H9 (cell line): ENCODE data around the gene SCN7A. TPM values are rescaled to one million over a fixed set of nuclear protein-coding genes. Genes with fewer than 3 reads are reported as not detected.

Source experiments
- DNase-seq: peaks from one replicate; pipeline ENCODE4 v3.0.0-alpha.2; 2017
- H2AFZ ChIP-seq: one replicate; pipeline ENCODE4 v1.6.1; 2013; ENCODE audit warnings: mild to moderate bottlenecking, low read length, control low read depth, moderate library complexity
- H2AK5ac ChIP-seq: 2 replicates; pipeline ENCODE4 v1.6.1; 2013; ENCODE audit warnings: low read length, control low read depth, mixed read lengths; ENCODE audit not compliant: insufficient read length
- H2BK120ac ChIP-seq: one replicate; pipeline ENCODE4 v1.6.1; 2013; ENCODE audit warnings: low read depth, mild to moderate bottlenecking, low read length, control low read depth, inconsistent platforms; ENCODE audit not compliant: poor library complexity, severe bottlenecking
- H2BK12ac ChIP-seq: 2 replicates; pipeline ENCODE4 v1.6.1; 2013; ENCODE audit warnings: low read length, control low read depth, mixed read lengths, low read depth; ENCODE audit not compliant: insufficient read length
- H2BK15ac ChIP-seq: 2 replicates; pipeline ENCODE4 v1.6.1; 2013; ENCODE audit warnings: low read depth, low read length, control low read depth
- H2BK20ac ChIP-seq: one replicate; pipeline ENCODE4 v1.6.1; 2013; ENCODE audit warnings: low read depth, mild to moderate bottlenecking, low read length, control low read depth, inconsistent platforms; ENCODE audit not compliant: poor library complexity, severe bottlenecking
- H2BK5ac ChIP-seq: 2 replicates; pipeline ENCODE4 v1.6.1; 2013; ENCODE audit warnings: low read length, control low read depth, mixed read lengths; ENCODE audit not compliant: insufficient read length
- H3K14ac ChIP-seq: 2 replicates; pipeline ENCODE4 v1.6.1; 2013; ENCODE audit warnings: low read length, control low read depth; ENCODE audit not compliant: insufficient read depth
- H3K18ac ChIP-seq: 2 replicates; pipeline ENCODE4 v1.6.1; 2013; ENCODE audit warnings: low read depth, mild to moderate bottlenecking, mixed read lengths, low read length, control low read depth; ENCODE audit not compliant: insufficient read length
- H3K23ac ChIP-seq: 2 replicates; pipeline ENCODE4 v1.6.1; 2013; ENCODE audit warnings: low read length, control low read depth, mixed read lengths, low read depth; ENCODE audit not compliant: insufficient read length
- H3K23me2 ChIP-seq: 2 replicates; pipeline ENCODE4 v1.6.1; 2013; ENCODE audit warnings: low read depth, mild to moderate bottlenecking, mixed read lengths, low read length, control low read depth; ENCODE audit not compliant: insufficient read length, poor library complexity, severe bottlenecking
- H3K27ac ChIP-seq: 2 replicates; pipeline ENCODE4 v1.5.1; 2013; ENCODE audit warnings: low read length, control low read depth, mixed read lengths, low read depth; ENCODE audit not compliant: insufficient read length
- H3K27me3 ChIP-seq: 2 replicates; pipeline ENCODE4 v1.6.1; 2013; ENCODE audit warnings: low read length, control low read depth, inconsistent platforms; ENCODE audit not compliant: insufficient read depth
- H3K4ac ChIP-seq: 2 replicates; pipeline ENCODE4 v1.6.1; 2013; ENCODE audit warnings: low read depth, mild to moderate bottlenecking, control low read depth, inconsistent platforms, low read length, moderate library complexity
- H3K4me1 ChIP-seq: 2 replicates; pipeline ENCODE4 v1.6.1; 2013; ENCODE audit warnings: low read length, control low read depth, inconsistent platforms; ENCODE audit not compliant: insufficient read depth
- H3K4me2 ChIP-seq: 2 replicates; pipeline ENCODE4 v1.6.1; 2013; ENCODE audit warnings: low read length, control low read depth, mixed read lengths; ENCODE audit not compliant: insufficient read length, insufficient read depth
- H3K56ac ChIP-seq: 2 replicates; pipeline ENCODE4 v1.6.1; 2013; ENCODE audit warnings: low read depth, mild to moderate bottlenecking, mixed read lengths, low read length, control low read depth; ENCODE audit not compliant: insufficient read length
- H3K79me1 ChIP-seq: 2 replicates; pipeline ENCODE4 v1.6.1; 2013; ENCODE audit warnings: low read depth, mild to moderate bottlenecking, moderate library complexity, low read length, control low read depth, inconsistent platforms; ENCODE audit not compliant: insufficient read depth, poor library complexity, severe bottlenecking
- H3K79me2 ChIP-seq: 2 replicates; pipeline ENCODE4 v1.6.1; 2013; ENCODE audit warnings: low read length, control low read depth, inconsistent platforms; ENCODE audit not compliant: insufficient read depth
- H3K9ac ChIP-seq: 2 replicates; pipeline ENCODE4 v1.6.1; 2013; ENCODE audit warnings: low read length, control low read depth, mixed read lengths; ENCODE audit not compliant: insufficient read length; ENCODE audit errors: extremely low read depth
- H3K9me3 ChIP-seq: one replicate; pipeline ENCODE4 v1.6.1; 2013; ENCODE audit warnings: low read depth, low read length, inconsistent platforms; ENCODE audit not compliant: control insufficient read depth
- H3T11ph ChIP-seq: one replicate; pipeline ENCODE4 v1.6.1; 2013; ENCODE audit warnings: mild to moderate bottlenecking, low read length, control low read depth, inconsistent platforms
- H4K20me1 ChIP-seq: one replicate; pipeline ENCODE4 v1.6.1; 2013; ENCODE audit not compliant: control insufficient read depth, insufficient read length, insufficient read depth
- H4K5ac ChIP-seq: 2 replicates; pipeline ENCODE4 v1.6.1; 2013; ENCODE audit warnings: low read depth, mild to moderate bottlenecking, mixed read lengths, low read length, control low read depth; ENCODE audit not compliant: insufficient read length
- H4K8ac ChIP-seq: replicated peaks from 2 replicates; pipeline ENCODE4 v1.6.1; 2013; ENCODE audit warnings: low read length, control low read depth, mixed read lengths, low read depth; ENCODE audit not compliant: insufficient read length
- H4K91ac ChIP-seq: 2 replicates; pipeline ENCODE4 v1.6.1; 2013; ENCODE audit warnings: low read depth, mild to moderate bottlenecking, moderate library complexity, mixed read lengths, low read length, control low read depth; ENCODE audit not compliant: insufficient read length
- H3K27ac Mint-ChIP-seq, 3 experiments: 2 replicates in 2 of 3; 3 replicates in 1 of 3; pipeline ENCODE4 v1.8.0; 2020 to 2021; ENCODE audit warnings: mixed read lengths in 3 of 3, mild to moderate bottlenecking in 1 of 3, moderate library complexity in 1 of 3
- H3K27me3 Mint-ChIP-seq: 2 replicates; pipeline ENCODE4 v1.8.0; 2021; ENCODE audit warnings: low read depth, mild to moderate bottlenecking, moderate library complexity, mixed read lengths
- H3K36me3 Mint-ChIP-seq, 3 experiments: 2 replicates in 2 of 3; 3 replicates in 1 of 3; pipeline ENCODE4 v1.8.0; 2020 to 2021; ENCODE audit warnings: low read depth in 3 of 3, mixed read lengths in 3 of 3; ENCODE audit not compliant: insufficient read depth in 1 of 3
- H3K4me1 Mint-ChIP-seq, 2 experiments: 2 replicates each; pipeline ENCODE4 v1.8.0; 2020; ENCODE audit warnings: mixed read lengths in 2 of 2
- H3K4me3 Mint-ChIP-seq, 2 experiments: 2 replicates in 1 of 2; 3 replicates in 1 of 2; pipeline ENCODE4 v1.8.0; 2020 to 2021; ENCODE audit warnings: mild to moderate bottlenecking in 2 of 2, mixed read lengths in 2 of 2, moderate library complexity in 1 of 2
- H3K9me3 Mint-ChIP-seq, 2 experiments: 2 replicates in 1 of 2; 3 replicates in 1 of 2; pipeline ENCODE4 v1.8.0; 2020; ENCODE audit warnings: mild to moderate bottlenecking in 2 of 2, mixed read lengths in 2 of 2, moderate library complexity in 1 of 2
- WGBS: extraction: QIAGEN DNeasy Blood & Tissue Kit; methylation state at CpG from one replicate; pipeline ENCODE4 v1.1.7; 2013; ENCODE audit warnings: missing lambda C conversion rate, low lambda C conversion rate, mixed read lengths; ENCODE audit not compliant: insufficient read length; ENCODE audit errors: extremely low coverage; 5-methylcytosine and 5-hydroxymethylcytosine counted together
- total RNA-seq: library from RNA; stranded (reverse); gene quantifications from 2 replicates; pipeline ENCODE4 v1.2.1, GENCODE V29; 2021
- TF ChIP-seq, protein P1 (sequence below): fragments of 200-600 bp; sonication (generic); conservative IDR thresholded peaks from 3 replicates; pipeline ENCODE4 v1.8.0; 2021; ENCODE audit warnings: antibody characterized with exemption, mild to moderate bottlenecking

SCN7A gene
- total RNA-seq, 1 experiment from 2014 or later: 0.07 TPM

- Histone ChIP-seq H4K5ac (no peak overlapping the region), H3K79me2 (no peaks in the 10 kb centered on the region), H3K9me3 (no peaks in the 10 kb centered on the region), H2BK5ac (no peak overlapping the region), H3K18ac (no peak overlapping the region), H3K23ac (no peak overlapping the region), H2BK120ac (no peak overlapping the region), H2BK12ac (no peak overlapping the region), H2BK15ac (no peak overlapping the region), H3K79me1 (no peaks in the 10 kb centered on the region), H3K9ac (no peak overlapping the region), H4K8ac (no peak overlapping the region), H3K56ac (no peak overlapping the region), H2BK20ac (no peak overlapping the region), H3K4me1 (no peaks in the 10 kb centered on the region), H2AK5ac (no peak overlapping the region), H3K14ac (no peak overlapping the region), H3K27me3 (no peaks in the 10 kb centered on the region), H2AFZ (no peak overlapping the region), H3K4me2 (no peak overlapping the region), H3K4ac (no peak overlapping the region), H3K23me2 (no peaks in the 10 kb centered on the region), H3K27ac (no peak overlapping the region), H4K91ac (no peak overlapping the region), H3T11ph (no peak overlapping the region), H4K20me1 (no peaks in the 10 kb centered on the region)
- no CpG with 5 or more reads among the region's 3 CpGs for WGBS
- H3K36me3 Mint-ChIP-seq: no peaks in the 10 kb centered on the region
- no peaks in the 10 kb centered on the region; a peak in 1 of 5 replicates for H3K9me3 Mint-ChIP-seq
- no peaks in the 10 kb centered on the region for H3K4me1 Mint-ChIP-seq
- no peak overlapping the region for H3K4me3 Mint-ChIP-seq
- H3K27ac Mint-ChIP-seq: no peak overlapping the region
- no peak for DNase-seq
- TF ChIP-seq, protein P1, sequence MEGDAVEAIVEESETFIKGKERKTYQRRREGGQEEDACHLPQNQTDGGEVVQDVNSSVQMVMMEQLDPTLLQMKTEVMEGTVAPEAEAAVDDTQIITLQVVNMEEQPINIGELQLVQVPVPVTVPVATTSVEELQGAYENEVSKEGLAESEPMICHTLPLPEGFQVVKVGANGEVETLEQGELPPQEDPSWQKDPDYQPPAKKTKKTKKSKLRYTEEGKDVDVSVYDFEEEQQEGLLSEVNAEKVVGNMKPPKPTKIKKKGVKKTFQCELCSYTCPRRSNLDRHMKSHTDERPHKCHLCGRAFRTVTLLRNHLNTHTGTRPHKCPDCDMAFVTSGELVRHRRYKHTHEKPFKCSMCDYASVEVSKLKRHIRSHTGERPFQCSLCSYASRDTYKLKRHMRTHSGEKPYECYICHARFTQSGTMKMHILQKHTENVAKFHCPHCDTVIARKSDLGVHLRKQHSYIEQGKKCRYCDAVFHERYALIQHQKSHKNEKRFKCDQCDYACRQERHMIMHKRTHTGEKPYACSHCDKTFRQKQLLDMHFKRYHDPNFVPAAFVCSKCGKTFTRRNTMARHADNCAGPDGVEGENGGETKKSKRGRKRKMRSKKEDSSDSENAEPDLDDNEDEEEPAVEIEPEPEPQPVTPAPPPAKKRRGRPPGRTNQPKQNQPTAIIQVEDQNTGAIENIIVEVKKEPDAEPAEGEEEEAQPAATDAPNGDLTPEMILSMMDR: no peak
- no peaks in the 10 kb centered on the region for H3K27me3 Mint-ChIP-seq
Measured at GRCh38 chr2:166388481-166389070, 105.5 kb downstream of the SCN7A start.
